CD1c-positive myeloid dendritic cell (primary cell): ENCODE results near the gene FGFR3.
A peak's percentile ranks its signal among the peaks of the same experiment; 100 is the strongest.

Experiments
- DNase-seq: peaks from one replicate; pipeline ENCODE4 v3.0.0-alpha.2; 2016; ENCODE audit errors: extremely low spot score

The FGFR3 gene

DNA sequence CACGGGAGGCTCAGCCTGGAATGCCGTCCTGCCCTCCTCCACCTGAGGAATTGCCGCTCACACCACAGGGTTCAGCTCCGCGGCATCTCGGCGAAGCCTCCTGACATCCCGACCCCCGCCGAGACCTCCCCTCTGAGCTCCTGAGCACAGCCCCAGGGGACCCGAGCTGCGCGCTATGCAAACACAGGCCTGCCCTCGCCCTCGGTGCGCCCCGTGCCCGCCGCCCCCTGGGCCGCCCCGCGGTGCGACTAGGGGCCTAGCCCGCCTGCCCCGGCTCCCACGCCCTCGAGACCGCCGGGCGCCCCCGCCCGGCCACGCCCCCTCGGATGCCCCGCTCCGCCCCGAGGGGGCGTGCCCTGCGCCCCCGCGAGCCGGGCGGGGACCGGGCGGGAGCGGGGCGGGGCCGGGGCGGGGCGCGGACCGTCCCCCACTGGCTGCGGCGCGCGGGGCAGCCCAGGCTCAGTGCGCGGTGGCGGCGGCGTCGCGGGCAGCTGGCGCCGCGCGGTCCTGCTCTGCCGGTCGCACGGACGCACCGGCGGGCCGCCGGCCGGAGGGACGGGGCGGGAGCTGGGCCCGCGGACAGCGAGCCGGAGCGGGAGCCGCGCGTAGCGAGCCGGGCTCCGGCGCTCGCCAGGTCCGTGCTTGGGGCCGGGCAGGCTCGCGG, at the start of gene FGFR3:
TSS of gene FGFR3 (plus strand) at position 462 of the 664 bp plus-strand sequence. CDS start 642 bp downstream, outside the sequence.
- peak; percentile 49 for DNase-seq

DNA sequence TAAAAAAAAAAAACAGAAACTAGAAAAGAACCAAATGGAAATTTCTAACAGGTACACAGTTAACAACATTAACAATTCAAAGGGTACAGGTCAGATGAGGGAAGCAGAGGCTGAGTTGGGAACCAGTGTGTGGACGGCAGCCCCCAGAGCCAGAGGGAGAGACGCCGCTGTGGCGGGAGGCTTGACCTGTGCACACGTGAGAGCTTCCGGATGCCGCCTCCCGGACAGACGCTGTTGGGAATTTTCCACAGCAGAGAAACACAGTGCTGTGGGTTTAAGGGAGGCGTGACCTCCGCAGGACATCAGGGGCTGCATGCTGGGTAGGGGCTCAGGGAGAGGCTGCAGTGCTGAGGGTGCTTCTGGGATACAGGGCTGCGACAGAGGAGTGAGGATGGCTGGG, 49.5 kb upstream of the FGFR3 start:
- no peak for DNase-seq

DNA sequence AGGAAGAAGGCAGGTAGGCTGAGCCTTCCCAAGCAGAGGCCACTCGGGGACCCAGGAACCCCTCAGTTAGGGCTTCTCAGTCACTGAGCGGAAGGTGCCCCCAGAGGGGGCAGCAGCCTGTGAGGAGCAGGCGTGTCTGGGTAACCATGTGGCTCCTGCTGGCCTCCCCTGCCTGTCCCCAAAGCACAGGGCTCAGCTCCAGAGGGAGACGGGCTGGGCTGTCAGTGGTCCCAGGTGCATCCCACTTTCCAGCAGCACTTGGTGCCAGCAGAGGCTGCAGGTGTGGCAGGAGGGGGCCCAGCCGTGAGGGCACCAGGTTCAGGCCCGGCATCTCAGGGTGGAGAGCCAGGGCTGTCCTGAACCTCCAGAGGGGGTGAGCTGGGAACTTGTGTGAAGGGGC, 49.1 kb upstream of the FGFR3 start:
- no peak for DNase-seq

DNA sequence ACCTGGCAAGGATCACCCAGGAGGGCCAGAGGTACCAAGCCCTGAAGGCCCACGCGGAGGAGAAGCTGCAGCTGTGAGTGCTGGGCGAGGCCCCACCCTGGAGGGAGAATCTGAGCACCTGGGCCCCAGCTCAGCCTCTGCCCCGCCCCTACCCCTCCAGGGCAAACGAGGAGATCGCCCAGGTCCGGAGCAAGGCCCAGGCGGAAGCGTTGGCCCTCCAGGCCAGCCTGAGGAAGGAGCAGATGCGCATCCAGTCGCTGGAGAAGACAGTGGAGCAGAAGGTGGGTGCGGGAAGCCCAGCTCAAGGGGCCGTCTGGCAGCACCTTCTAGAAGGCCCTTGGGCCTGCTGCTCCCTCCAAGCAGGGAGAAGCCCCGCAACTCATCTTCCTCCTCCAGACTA, 48.5 kb upstream of the FGFR3 start:
- no peak for DNase-seq

DNA sequence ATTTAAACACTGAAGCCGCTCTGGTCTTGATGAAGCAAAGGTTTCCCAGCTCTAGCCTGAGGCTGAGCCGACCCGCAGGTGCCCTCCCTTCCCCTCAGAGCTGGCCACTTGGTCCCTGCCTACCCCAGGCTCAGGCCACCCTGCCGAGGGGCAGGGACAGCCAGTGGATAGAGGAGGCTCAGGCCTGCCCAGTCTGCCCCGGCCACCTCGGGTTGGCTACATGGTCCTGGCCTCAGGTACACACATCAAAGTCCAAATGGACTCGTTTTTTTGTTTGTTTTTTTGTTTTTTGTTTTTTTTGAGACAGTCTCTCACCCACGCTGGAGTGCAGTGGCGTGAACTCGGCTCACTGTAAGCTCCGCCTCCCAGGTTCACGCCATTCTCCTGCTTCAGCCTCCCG, 47.9 kb upstream of the FGFR3 start:
- DNase-seq: no peak

DNA sequence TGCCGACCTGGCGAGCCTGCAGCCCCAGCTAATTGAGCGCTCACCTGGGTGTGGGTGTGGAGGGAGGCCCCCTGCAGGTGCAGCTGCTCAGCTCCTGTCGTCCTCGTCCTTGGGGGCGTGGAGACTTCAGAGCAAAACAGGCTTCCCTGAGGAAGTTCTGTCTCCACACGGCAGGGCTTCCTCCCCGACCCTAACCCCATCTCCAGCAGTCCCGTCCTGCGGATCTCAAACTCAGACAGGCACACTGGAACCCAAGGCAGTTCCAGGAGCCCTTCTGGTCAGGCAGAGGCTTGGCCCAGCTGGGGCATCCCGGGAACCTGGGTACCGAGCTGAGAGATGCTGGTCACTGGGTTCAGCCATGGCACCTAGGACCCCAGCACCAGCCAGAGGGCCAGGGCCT, 47.4 kb upstream of the FGFR3 start:
- no peak for DNase-seq

DNA sequence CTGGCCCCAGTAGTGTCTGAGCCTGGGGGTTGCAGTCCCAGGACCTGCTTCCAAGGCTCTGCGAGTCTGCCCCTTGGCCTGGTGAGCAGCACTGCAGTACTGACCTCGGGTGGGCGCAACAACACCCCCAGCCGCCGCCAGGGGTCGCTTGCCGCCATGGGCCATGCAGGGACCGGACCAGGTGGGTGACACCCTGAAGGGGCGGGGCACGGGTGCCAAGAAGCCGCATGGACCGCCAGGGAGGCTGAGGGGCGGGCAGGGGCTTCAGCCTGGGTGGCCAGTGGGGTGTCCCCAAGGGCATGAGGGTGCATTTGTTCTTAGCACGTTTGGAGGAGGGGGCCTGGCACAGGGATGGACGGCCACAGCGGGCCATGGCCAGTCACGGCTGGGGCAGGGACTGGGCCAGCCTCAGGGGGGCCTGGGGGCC, 46.8 kb upstream of the FGFR3 start:
- peak; percentile 72 for DNase-seq

DNA sequence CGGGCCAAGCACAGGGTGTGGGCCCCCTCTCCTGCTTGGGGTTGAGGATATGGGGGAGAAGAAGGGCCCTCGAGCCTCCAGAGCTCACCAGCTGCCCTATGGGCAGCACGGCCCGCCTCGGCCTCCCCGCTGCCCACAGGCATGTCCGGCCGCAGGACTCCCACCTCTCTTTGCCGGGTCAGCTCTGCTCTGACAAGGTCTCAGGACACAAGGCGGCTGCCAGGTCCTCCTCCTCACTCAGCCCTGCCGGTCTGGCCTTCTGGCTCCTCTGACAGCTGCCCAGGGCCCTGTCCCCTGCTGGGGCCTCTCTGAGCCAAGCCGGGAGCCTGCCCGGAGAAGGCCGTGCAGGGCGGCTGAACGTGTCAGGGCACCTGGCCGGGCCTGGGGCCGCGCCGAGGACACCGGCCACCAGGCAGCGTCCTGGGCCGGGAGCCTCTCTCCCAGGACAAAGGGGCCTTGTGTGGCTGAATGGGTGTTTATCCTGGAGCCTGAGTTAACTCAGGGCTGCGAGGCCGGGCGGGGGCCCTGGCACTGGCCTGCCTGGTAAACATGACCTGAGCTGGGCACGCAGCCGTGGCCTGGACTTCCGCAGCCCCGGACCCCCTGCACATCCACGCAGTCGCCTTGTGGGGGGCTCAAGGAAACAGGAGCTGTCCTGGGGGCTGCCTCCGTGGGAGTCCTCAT, 46.0 kb upstream of the FGFR3 start:
- DNase-seq: no peak

DNA sequence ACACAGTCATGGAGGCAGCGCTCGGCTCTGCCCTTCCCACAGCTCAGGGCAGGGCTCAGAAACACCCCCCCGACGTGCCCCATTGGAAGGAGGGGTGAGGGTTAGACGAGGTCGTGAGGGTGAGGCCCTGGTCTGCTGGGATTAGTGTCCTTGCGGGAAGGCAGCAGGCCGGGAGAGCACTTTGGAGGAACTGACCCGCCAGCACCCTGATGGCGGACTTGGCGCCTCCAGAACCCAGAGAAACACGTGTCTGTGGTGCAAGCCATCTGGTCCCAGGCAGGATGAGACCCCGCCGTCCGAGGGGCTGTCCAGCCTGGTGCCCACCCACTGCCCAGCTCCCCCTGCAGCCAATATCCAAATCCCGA, 45.5 kb upstream of the FGFR3 start:
- DNase-seq: no peak

DNA sequence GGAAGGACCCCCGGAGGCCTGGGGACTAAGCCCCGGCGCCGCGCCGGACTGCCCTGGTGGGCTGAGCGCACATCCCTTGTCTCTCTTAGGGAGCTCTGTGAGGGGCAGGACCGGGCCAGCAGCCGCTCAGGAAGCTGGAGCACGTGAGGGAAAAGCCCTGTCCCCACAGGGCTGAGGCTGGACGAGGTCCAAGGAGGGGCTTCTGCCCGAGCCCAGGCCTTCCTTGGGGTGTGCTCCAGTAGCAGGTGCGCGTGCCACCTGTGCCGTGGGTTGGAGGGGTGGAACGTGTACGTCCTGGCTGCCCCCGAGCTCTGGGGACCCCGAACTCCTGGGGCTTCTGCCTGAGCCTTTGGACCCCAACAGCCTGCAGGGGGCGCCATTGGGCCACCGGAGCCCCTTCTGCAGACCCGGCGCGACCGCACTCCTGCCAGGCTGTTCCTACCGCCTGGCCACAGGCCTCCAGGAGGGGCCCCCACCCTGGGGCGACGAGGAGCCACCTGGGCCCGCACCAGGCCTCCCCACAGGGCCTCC, 44.6 kb upstream of the FGFR3 start:
- DNase-seq: peak; percentile 79

DNA sequence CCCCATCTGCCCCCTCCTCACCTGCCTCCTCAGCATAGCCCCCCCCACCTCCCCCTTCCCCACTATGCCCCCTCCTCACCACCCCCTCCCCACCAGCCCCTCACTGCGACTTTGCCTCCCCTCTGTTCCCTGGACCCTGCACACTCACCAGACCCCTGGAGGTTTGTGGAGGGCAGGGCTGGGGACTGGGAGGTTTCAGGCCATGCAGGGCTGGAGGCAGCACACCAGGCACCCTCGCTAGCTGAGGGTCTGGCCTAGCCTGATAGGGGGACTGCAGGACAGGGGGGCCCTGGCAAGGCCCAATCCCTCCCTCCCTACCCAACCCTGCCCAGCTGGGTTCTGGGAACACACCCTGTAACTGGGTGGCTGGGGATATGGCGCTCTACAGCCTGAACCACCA, 43.7 kb upstream of the FGFR3 start:
- no peak for DNase-seq

DNA sequence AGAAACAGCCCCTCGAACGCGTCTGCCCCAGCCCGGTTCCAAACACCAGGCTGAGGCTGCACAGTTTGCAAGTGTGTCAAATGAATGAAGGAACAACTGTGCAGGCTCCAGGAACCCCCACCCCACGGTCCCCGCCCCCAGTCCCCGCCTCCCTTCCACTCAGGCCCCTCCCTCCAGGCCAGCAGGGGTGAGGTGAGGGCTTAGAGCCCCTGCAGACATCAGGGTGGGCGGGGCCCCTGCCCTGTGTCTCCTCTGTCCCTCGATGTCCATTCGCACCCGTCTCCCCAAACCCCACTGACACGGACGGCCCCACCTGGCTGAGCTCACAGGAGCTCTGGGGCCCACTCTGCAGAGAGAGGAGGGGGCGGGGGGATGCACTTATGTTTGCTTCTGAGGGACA, 43.3 kb upstream of the FGFR3 start:
- no peak for DNase-seq

DNA sequence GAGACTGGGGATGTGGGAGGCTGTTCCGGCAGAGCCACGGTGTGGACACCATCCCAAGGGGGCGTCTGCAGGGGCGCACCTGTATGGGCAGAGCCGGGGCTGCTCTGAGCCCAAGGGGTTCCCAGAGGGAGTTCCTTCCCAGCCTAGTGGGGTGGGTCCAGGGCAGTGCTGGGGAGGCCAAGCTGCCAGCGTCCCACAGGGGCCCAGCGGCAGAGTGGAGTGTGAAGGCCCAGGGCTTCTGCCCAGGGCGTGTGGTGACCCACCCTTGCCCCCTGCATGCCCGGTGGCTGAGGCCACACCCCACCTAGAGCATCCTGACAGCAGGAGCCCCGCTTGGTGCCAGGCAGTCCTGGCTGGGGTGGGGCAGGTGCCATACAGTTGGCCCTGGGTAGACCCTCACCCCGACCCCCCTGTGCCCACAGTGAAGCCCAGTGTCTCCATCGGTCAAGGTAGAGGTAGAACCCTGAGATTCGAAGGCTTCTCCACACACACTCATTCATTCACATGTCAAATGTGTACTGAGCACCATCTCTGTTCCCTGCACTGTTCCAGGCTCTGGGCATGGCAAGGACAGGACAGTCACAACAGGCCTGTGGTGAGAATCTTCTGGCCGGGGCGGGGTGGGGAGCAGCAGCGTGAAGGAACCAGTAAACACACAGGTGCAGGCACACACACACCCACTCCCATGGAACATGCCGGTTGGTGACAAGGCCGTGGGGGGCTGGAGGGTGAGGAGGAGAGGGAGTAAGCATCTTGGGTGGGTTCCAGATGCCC, 42.5 kb upstream of the FGFR3 start:
- DNase-seq: no peak

DNA sequence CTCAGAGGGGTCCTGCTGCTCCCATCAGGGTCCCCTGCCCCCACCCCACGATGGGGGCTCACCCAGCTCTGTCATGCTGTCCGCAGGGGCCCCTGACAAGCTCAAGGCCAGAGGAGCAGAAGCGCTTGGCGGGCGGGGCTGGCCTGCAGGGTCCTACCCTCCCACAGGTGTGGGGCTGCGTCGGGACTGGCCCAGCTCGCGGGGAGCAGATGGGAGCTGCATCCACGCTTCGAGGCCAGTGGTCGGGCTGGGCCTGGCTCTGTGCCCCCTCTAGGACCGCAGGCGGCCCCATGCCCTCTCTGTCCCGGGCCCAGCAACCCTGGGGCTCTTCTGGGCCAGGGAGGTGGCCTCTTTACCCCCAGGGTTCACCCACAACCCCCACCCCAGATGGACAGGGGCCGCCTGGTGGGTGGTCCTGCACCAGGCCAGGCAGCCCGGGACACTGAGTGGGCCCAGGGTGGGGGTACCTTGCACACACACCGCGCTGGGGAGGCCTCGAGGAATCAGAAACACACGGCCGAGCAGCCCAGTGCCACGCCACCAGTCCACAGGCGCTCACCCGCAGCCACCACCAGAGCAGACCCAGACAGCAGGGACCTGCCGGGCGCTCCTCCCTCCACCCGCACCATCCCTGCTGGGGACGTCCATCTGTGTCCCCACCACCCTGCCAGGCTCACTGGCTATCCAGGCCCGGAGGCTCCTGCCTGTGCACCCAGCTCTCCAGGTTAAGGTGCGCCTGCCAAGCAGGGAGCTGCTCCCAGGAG, 41.8 kb upstream of the FGFR3 start:
- DNase-seq: no peak

DNA sequence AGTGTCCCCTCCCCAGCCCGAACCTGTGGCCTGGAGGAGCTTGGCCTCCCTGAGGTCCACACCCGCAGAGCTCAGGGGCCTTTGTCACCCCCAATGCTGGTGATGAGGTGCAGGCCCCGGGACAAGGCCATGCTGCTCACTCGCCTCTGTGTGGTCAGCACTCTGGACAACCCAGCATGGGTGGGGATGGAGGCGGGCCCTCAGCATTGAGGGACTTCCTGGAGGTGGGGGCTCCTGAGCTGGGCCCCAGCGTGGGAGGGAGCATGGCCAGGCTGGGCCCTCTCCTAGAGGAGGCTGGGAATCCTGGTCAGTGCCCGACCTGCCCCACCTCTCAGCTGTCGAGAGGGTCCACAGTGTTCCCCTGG, 41.2 kb upstream of the FGFR3 start:
- no peak for DNase-seq

DNA sequence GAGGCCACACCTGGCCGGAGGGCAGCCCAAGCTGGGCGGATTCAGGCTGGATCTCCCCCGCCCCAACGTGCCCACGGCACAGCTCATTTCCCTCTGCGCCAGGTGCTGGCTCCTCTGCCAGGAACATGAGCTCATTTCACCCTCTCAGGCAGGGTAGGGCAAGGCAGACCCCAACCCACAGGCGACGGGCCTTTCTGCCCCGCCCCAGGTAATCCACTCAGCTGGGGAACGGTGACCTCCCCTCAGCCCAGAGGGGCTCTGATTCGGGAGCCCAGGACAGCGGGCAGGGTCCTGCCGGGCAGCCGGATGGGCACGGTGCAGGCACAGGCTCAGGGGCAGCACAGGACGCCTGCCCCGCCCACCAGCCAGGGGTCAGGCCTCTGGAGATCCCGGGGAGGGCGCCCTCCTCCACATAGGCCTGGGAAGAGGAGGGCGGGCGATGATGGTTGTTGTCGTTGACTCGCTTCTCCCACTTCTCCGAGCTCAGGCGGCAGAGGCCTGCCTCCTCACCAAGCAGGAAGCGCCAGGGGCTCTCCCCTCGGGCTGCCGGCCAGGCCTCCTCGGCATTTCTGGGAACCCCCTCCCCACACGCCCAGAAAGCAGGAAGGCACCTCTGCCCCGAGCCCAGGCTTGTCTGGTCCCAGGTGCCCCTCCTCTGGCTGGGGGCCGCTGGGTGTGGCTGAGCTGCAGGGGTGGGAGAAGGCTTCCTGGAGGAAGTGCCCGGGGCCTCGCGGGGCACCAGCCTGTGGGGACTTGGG, 40.6 kb upstream of the FGFR3 start:
- DNase-seq: peak; percentile 42

DNA sequence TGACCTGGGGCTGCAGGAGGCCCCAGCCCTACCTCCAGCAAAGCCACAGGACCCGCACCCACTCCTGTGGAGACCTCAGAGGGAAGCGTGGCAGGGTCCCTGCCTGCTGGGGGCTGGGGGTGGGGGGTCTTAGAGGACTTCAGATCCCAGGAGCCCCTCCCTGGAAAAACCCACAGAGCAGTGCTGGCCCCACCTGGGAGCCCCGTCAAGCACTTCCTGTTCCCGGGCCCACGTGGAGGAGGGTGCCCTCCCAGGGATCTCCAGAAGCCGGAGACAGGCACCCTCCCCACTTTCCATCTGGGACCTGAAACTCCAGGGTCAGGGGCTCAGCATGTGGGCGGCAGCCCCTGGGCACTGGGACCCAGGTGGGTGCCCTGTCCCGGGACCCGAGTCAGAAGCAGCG, 39.8 kb upstream of the FGFR3 start:
- no peak for DNase-seq

DNA sequence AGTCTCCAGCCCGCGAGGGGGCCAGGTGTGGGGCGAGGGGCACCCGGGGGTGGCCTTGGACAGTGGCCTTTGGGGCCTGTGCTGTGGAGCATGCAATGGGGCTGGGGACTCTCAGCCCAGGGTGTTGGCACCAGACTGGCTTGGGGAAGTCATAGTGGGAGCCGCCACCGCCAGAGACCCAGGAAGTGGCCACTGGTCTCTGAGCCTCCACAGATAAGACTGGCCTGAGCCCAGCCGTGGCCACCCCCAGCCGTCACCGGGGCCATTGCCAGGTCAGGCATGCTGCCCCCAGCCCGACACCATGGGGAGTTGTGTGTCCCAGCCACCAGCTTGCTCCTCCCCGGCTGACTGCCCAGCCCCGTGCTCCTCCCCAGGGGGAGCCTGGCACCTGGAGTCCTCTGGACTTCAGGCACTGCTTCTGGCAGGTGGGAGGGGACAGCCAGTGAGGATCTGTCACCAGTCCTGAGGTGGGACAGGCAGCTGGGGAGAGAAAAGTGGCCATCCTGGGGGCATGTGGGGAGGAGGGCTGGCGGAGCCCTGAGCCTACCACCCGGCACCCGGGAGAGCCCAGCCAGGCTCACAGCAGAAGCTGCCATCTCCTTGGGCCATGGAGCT, 39.3 kb upstream of the FGFR3 start:
- no peak for DNase-seq

DNA sequence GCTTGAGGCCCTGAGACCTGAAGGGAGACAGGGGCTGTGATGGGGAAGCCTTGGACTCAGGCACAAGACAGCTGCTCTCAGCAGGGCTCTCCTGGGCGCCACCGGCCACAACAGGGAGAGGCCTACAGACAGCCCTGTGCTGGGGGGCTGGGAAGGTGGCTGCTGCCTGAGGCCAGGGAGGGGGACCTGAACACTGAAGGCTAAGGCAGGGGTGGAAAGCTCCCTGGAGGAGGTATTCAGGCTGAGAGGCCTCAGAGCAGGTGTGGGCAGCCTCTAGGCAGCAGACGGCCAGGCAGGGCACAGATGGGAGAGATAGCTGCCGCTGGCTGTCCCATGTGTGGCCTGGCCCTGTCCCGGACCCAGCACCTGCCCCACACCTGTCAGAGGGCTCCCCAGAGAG, 38.8 kb upstream of the FGFR3 start:
- DNase-seq: no peak

DNA sequence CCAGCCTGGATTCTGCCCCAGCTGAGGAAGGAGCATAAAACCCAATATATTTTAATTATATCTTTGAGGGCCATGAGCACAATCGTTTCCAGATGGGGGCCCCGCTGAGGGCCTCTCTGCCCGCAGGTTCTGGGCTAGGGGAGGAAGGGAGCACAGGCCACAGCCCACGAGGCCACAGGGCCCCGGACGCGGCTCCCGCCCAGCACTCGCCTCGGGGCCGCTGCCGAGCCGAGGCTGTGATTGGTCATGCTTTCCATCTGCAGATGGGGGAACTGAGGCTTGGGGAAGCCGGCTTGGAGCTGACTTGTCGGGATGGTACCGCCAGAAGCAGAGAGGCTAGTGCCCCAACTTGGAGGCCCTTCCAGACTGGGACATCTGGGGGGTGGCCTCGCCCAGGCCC, 37.8 kb upstream of the FGFR3 start:
- no peak for DNase-seq

DNA sequence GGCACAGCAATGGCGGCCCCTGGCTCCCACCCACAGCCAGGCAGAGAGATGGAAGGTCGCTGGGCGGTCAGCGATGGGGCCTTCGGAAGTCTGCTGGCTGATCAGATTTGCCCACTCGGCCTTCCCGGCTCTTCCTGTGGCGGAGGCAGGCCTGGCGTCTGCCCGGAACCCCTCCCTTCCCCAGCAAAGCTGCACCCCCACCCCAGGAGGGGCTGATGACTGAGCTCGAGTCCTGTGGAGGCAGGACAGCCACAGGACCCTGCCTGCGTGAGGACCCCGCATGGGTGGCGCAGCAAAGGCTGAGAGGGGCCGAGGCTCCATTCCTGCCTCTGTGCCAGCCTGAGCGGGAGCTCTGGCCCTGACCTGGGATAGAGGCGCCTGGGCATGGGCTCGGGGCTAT, 37.0 kb upstream of the FGFR3 start:
- DNase-seq: no peak
